Measurements from ENCODE around the gene ZNF512B. TPM values are rescaled to one million over a fixed set of nuclear protein-coding genes. Genes with fewer than 3 reads are reported as not detected.

The ZNF512B gene
- total RNA-seq, 4 donors from 2014 or later, result 5.8 to 7.4 (median 6.4) TPM

GRCh38 chr20:63942969-63943807 lies 26.5 kb downstream of the ZNF512B start:
- H3K4me3 ChIP-seq, result no peak overlapping the region
- peaks cover 0 to 16% (median 8%) of the 10 kb centered on the region in 4 donors for H3K4me1 ChIP-seq
- peaks cover 0 to 78% (median 0%) of the 10 kb centered on the region in 3 donors for H3K36me3 ChIP-seq
- no peaks in the 10 kb centered on the region for H3K27me3 ChIP-seq
- H3K9me3 ChIP-seq, result no peaks in the 10 kb centered on the region
- TF ChIP-seq, protein P1, sequence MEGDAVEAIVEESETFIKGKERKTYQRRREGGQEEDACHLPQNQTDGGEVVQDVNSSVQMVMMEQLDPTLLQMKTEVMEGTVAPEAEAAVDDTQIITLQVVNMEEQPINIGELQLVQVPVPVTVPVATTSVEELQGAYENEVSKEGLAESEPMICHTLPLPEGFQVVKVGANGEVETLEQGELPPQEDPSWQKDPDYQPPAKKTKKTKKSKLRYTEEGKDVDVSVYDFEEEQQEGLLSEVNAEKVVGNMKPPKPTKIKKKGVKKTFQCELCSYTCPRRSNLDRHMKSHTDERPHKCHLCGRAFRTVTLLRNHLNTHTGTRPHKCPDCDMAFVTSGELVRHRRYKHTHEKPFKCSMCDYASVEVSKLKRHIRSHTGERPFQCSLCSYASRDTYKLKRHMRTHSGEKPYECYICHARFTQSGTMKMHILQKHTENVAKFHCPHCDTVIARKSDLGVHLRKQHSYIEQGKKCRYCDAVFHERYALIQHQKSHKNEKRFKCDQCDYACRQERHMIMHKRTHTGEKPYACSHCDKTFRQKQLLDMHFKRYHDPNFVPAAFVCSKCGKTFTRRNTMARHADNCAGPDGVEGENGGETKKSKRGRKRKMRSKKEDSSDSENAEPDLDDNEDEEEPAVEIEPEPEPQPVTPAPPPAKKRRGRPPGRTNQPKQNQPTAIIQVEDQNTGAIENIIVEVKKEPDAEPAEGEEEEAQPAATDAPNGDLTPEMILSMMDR (IDR thresholded peaks at IDR 0.05), result no peak
- TF ChIP-seq POLR2A (IDR thresholded peaks at IDR 0.05), result no peak
- peak in 1 of 3 donors; percentile 45 for DNase-seq
- peak overlapping the region in 3 of 4 donors; percentile 34 to 88 (median 58) for H3K27ac ChIP-seq

DNA sequence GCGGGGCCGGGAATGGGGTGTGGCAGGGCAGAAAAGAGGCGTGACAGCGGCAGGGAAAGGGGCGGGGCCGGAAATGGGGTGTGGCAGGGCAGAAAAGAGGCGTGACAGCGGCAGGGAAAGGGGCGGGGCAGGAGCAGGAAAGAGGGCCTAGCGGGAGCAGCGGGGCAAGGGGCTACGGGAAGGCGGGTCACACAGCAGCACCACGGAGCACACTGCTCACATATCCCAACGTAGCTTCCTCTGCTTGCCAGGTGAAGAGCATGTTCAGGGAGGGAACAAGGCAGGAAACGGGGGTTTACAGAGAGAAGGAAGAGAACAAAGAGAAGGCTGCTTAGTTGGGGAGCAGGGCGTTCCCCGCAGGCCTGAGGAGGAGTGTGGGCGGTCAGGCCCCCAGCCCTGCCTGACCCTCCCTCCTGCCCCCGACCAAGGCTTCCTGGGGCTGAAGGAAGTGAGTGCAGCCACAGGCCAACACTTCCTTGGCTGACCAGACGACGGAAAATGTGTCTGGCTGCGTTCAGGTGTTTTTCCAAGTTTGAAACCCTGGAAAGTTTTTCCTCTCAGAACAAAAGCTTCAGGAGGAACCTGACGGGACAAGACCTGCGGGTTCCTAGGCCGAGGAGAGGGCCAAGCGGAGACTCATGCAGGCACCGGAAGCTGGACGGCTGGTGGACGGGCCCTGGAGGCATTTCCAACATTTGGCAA lies 27.3 kb downstream of the ZNF512B start:
- TF ChIP-seq POLR2A (IDR thresholded peaks at IDR 0.05), result no peak
- TF ChIP-seq, protein P1 (IDR thresholded peaks at IDR 0.05), result no peak
- Histone ChIP-seq H3K9me3 (no peaks in the 10 kb centered on the region), H3K27me3 (no peaks in the 10 kb centered on the region), H3K4me3 (no peak overlapping the region), H3K4me1 (peaks cover 0 to 8% (median 1%) of the 10 kb centered on the region in 4 donors), H3K36me3 (peaks cover 0 to 81% (median 0%) of the 10 kb centered on the region in 3 donors), H3K27ac (peak overlapping the region in 3 of 4 donors; percentile 34 to 88 (median 58))
- peak in 1 of 3 donors; percentile 71 for DNase-seq

GRCh38 chr20:63941282-63942081 lies 28.2 kb downstream of the ZNF512B start:
- peak overlapping the region; percentile 32 to 82 (median 50) for H3K27ac ChIP-seq
- no peaks in the 10 kb centered on the region for H3K9me3 ChIP-seq
- H3K4me3 ChIP-seq, result no peak overlapping the region
- H3K36me3 ChIP-seq, result peaks cover 0 to 82% (median 0%) of the 10 kb centered on the region in 3 donors
- peak in 2 of 3 donors; percentile 70 to 80 for DNase-seq
- H3K4me1 ChIP-seq, result peaks cover 0 to 4% (median 0%) of the 10 kb centered on the region in 4 donors
- TF ChIP-seq, protein P1 (IDR thresholded peaks at IDR 0.05), result no peak
- no peak for TF ChIP-seq POLR2A (IDR thresholded peaks at IDR 0.05)
- no peaks in the 10 kb centered on the region for H3K27me3 ChIP-seq

GRCh38 chr20:63940472-63941266 lies 29.1 kb downstream of the ZNF512B start:
- Histone ChIP-seq H3K36me3 (peaks cover 0 to 82% (median 0%) of the 10 kb centered on the region in 3 donors), H3K27ac (peak overlapping the region in 3 of 4 donors; percentile 32 to 82 (median 43)), H3K27me3 (no peaks in the 10 kb centered on the region), H3K4me3 (no peak overlapping the region), H3K9me3 (no peaks in the 10 kb centered on the region), H3K4me1 (peaks cover 0 to 4% (median 0%) of the 10 kb centered on the region in 4 donors)
- DNase-seq, result peak in 1 of 3 donors; percentile 47
- TF ChIP-seq POLR2A (IDR thresholded peaks at IDR 0.05), result no peak
- TF ChIP-seq, protein P1 (IDR thresholded peaks at IDR 0.05), result no peak

All from Peyer's patch (tissue), 4 donors.